ENCODE results near the gene PRSS3.
"Not testable (repeated sequence)": the region's sequence is repeated elsewhere in the genome, so short reads cannot be mapped to it uniquely, and the experiment has no call there.

The PRSS3 gene

DNA sequence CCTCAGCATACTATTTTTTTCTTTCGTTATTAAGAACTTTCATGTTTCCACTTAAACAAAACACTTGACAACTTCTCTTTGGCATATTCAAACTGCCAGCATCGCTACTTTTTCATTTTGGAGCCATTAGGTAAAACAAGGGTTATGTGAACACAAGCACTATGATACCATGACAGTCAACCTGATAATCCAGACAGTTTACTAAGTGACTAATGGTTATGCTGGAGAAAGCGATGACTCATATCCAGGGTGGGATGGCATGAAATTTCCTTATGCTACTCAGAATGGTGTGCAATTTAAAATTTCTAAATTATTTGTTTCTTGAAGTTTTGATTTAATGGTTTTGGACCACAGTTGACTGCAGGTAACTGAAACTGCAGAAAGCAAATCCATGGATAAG, 29.9 kb upstream of the PRSS3 start:
- Histone ChIP-seq H3K9me3 (ENCODE audit: control insufficient read depth, low read length) (no peaks in the 10 kb centered on the region), H3K27ac (ENCODE audit: low read depth, low read length, severe bottlenecking) (no peak overlapping the region), H3K4me1 (ENCODE audit: control insufficient read depth, insufficient read depth, low read length, poor library complexity, severe bottlenecking) (no peaks in the 10 kb centered on the region), H3K36me3 (ENCODE audit: control insufficient read depth, insufficient read depth, low read length) (no peaks in the 10 kb centered on the region), H3K4me3 (ENCODE audit: extremely low read depth, insufficient read depth, low read length, poor library complexity, severe bottlenecking) (no peak overlapping the region)
- 91 to 100% methylated on average over 1 to 3 of the region's 3 CpGs for WGBS, 2 experiments (ENCODE audit: insufficient coverage in 2 of 2)

DNA sequence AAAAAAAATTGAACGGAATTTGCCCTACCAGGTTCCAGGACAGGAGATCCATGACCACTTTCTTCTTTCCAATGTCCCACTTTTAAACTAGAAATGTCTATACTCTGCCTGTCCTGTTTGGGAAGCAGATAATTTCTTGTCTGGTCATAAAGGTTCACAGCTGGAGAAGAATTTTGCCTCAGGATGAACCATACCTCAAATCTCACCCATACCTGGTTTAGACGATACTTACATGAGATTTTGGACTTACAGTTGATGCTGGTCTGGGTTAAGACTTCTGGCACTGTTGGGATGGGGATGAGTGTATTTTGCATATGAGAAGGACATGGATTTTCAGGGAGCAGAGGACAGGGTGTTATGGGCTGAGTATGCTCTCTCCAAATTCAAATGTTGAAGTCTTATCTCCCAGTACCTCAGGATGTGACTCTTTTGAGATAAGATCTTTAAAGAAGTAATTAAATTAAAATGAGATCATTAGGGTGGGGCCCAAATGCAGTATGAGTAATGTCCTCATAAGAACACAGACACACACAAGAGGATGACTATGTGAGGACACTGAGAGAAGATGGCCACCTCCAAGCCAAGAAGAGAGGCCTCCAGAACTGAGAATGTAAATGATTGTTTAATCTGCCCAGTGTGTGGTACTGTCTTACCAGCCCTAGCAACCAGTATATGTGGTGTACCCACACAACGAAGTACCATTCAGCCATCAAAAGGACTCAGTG, 25.0 kb upstream of the PRSS3 start:
- H3K4me1 ChIP-seq (ENCODE audit: control insufficient read depth, insufficient read depth, low read length, poor library complexity, severe bottlenecking); H3K27ac ChIP-seq (ENCODE audit: low read depth, low read length, severe bottlenecking); H3K4me3 ChIP-seq (ENCODE audit: extremely low read depth, insufficient read depth, low read length, poor library complexity, severe bottlenecking); H3K36me3 ChIP-seq (ENCODE audit: control insufficient read depth, insufficient read depth, low read length); H3K9me3 ChIP-seq (ENCODE audit: control insufficient read depth, low read length): not testable (repeated sequence)
- WGBS, 2 experiments (ENCODE audit: insufficient coverage in 2 of 2): 83 to 100% methylated on average over 1 of the region's 3 CpGs

DNA sequence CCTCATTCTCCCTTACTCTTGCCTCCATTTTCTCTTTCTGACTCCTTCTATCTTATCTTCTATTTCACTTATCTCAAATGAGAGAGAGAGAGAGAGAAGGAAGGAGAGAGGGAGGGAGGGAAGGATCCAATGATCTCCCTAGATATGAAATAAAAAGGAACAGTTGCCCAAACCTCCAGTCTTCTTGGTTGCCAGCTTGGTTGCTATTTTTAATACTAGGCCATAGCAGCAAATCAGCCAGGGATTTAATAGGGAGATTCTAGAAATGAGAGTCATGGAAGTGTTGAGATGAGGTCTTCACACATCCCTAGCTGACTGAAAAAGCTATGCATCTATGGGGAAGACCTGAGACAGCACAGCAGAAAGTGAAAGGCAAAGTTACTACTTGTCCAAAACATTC, 22.2 kb upstream of the PRSS3 start:
- H3K27ac ChIP-seq (ENCODE audit: low read depth, low read length, severe bottlenecking); H3K4me3 ChIP-seq (ENCODE audit: extremely low read depth, insufficient read depth, low read length, poor library complexity, severe bottlenecking); H3K9me3 ChIP-seq (ENCODE audit: control insufficient read depth, low read length): not testable (repeated sequence)

DNA sequence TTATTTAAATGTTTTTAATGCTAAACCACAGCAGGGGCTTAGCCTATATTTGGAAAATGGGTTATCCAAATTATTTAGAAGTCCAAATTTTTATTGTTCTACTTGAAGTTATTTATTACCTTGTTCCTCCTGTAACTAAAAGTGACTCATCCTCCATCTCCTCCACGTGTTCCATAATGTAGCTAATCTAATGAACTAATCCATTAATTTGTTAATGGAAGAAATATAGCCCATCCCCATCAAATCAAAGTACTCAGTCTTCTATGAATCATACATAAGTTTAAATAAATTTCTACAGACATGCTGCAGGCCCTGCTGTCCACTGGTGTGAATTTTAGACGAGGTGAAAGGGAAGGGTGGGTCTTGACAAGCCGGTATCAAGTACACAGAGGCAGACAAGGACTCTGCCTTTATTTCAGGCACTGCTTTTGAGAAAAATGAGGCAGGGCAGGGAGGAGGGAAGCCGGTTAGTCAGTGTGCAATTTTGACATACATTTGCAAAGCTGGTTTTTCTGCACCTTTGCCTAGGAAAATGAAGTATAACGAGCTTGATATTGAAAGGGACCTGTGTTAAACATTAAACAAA, 21.2 kb upstream of the PRSS3 start:
- not testable (repeated sequence) for H3K4me1 ChIP-seq (ENCODE audit: control insufficient read depth, insufficient read depth, low read length, poor library complexity, severe bottlenecking); H3K36me3 ChIP-seq (ENCODE audit: control insufficient read depth, insufficient read depth, low read length); H3K9me3 ChIP-seq (ENCODE audit: control insufficient read depth, low read length); H3K4me3 ChIP-seq (ENCODE audit: extremely low read depth, insufficient read depth, low read length, poor library complexity, severe bottlenecking); H3K27ac ChIP-seq (ENCODE audit: low read depth, low read length, severe bottlenecking)
- WGBS, 2 experiments (ENCODE audit: insufficient coverage in 2 of 2): 70 to 90% methylated on average over 3 to 4 of the region's 5 CpGs

More for the DNA sequence above, 22.2 kb upstream of the PRSS3 start:
- H3K4me1 ChIP-seq (ENCODE audit: control insufficient read depth, insufficient read depth, low read length, poor library complexity, severe bottlenecking); H3K36me3 ChIP-seq (ENCODE audit: control insufficient read depth, insufficient read depth, low read length): not testable (repeated sequence)

DNA sequence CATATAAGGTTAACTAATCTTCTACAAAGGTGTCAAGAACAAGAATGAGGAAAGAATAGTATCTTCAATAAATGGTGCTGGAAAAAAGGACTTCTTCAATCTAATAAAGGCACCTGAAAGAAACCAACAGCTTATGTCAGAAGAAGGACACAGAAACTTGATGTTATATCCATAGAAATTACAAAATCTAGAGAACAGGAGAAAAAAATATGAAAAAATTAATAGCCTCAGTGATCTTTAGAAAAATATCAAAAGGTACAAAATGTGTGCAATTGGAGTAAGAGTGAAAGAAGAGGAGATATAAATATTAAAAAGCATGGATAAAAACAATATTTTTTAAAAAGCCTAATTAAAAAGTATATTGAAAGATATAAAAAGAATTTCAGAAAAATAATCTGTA, 18.8 kb upstream of the PRSS3 start:
- Histone ChIP-seq H3K27ac (ENCODE audit: low read depth, low read length, severe bottlenecking) (no peak overlapping the region), H3K36me3 (ENCODE audit: control insufficient read depth, insufficient read depth, low read length) (no peaks in the 10 kb centered on the region), H3K9me3 (ENCODE audit: control insufficient read depth, low read length) (no peaks in the 10 kb centered on the region), H3K4me1 (ENCODE audit: control insufficient read depth, insufficient read depth, low read length, poor library complexity, severe bottlenecking) (no peaks in the 10 kb centered on the region), H3K4me3 (ENCODE audit: extremely low read depth, insufficient read depth, low read length, poor library complexity, severe bottlenecking) (no peak overlapping the region)

DNA sequence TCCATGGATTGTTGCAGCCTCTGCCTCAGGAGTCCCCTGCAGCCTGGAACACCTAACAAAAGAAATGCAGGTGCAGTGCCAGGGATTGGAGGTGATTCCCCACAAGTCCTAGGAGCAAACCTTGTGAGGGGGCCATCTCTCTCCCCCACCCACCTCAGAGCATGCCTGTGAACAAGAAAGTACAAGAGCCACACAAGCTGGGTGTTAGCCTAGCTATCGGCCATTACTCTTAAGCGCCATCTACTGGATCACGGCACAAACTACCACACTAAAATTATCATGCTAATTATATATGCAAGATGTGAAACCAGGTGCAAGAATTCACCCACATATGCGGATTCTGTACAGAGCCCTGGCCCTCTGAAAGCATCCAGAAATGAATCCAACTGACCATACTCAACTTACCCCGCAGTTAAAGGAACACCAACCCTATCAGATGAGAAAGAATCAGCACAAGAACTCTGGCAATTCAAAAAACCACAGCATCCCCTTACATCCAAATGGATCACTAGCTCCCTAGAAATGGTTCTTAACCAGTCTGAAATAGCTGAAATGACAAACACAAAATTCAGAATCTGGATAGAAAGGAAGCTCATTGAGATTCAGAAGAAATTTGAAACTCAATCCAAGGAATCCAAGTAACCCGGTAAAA, 16.5 kb upstream of the PRSS3 start:
- 8 to 17% methylated on average over 1 to 2 of the region's 6 CpGs for WGBS, 2 experiments (ENCODE audit: insufficient coverage in 2 of 2)
- Histone ChIP-seq H3K9me3 (ENCODE audit: control insufficient read depth, low read length) (no peaks in the 10 kb centered on the region), H3K4me1 (ENCODE audit: control insufficient read depth, insufficient read depth, low read length, poor library complexity, severe bottlenecking) (no peaks in the 10 kb centered on the region), H3K36me3 (ENCODE audit: control insufficient read depth, insufficient read depth, low read length) (no peaks in the 10 kb centered on the region), H3K4me3 (ENCODE audit: extremely low read depth, insufficient read depth, low read length, poor library complexity, severe bottlenecking) (no peak overlapping the region), H3K27ac (ENCODE audit: low read depth, low read length, severe bottlenecking) (no peak overlapping the region)

DNA sequence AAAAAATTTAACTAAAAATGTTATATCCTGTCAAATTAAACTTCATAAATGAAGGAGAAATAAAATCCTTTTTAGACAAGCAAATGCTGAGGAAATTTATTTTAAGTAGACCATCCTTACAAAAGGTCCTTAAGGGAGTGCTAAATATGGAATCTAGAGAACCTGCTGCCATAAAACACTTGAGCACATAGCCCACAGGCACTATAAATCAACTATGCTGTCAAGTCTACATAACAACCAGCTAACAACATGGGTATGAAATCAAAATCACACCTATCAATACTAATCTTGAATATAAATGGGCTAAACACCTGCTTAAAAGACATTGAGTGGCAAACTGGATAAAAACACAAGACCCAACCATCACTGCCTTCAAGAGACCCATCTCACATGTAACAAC, 15.1 kb upstream of the PRSS3 start:
- Histone ChIP-seq H3K36me3 (ENCODE audit: control insufficient read depth, insufficient read depth, low read length) (no peaks in the 10 kb centered on the region), H3K27ac (ENCODE audit: low read depth, low read length, severe bottlenecking) (no peak overlapping the region), H3K4me3 (ENCODE audit: extremely low read depth, insufficient read depth, low read length, poor library complexity, severe bottlenecking) (no peak overlapping the region), H3K4me1 (ENCODE audit: control insufficient read depth, insufficient read depth, low read length, poor library complexity, severe bottlenecking) (no peaks in the 10 kb centered on the region), H3K9me3 (ENCODE audit: control insufficient read depth, low read length) (no peaks in the 10 kb centered on the region)

DNA sequence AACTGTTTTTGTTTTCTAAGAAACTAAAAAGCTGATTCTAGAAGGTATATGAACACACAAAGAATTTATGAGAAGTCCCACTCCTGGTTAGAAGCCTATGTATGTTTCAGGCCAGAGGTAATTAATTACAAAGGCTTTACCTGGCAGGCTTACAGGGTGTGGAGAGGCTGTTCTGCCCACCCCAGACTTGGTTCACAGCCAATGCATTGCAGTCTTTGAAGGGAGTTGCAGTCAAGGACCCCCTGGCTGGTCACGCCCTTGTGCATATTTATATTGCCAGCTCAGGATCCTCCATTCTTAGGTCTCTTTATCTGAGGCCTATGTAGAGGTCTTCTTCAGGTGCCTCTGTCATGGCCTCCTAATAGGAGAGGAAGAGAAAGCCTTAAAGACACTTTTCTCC, 13.6 kb upstream of the PRSS3 start:
- H3K4me3 ChIP-seq (ENCODE audit: extremely low read depth, insufficient read depth, low read length, poor library complexity, severe bottlenecking): no peak overlapping the region
- H3K4me1 ChIP-seq (ENCODE audit: control insufficient read depth, insufficient read depth, low read length, poor library complexity, severe bottlenecking): no peaks in the 10 kb centered on the region
- WGBS, 2 experiments (ENCODE audit: insufficient coverage in 2 of 2): no CpG with 5 or more reads among the region's 1 CpG
- H3K36me3 ChIP-seq (ENCODE audit: control insufficient read depth, insufficient read depth, low read length): no peaks in the 10 kb centered on the region
- no peak overlapping the region for H3K27ac ChIP-seq (ENCODE audit: low read depth, low read length, severe bottlenecking)
- H3K9me3 ChIP-seq (ENCODE audit: control insufficient read depth, low read length): no peaks in the 10 kb centered on the region

DNA sequence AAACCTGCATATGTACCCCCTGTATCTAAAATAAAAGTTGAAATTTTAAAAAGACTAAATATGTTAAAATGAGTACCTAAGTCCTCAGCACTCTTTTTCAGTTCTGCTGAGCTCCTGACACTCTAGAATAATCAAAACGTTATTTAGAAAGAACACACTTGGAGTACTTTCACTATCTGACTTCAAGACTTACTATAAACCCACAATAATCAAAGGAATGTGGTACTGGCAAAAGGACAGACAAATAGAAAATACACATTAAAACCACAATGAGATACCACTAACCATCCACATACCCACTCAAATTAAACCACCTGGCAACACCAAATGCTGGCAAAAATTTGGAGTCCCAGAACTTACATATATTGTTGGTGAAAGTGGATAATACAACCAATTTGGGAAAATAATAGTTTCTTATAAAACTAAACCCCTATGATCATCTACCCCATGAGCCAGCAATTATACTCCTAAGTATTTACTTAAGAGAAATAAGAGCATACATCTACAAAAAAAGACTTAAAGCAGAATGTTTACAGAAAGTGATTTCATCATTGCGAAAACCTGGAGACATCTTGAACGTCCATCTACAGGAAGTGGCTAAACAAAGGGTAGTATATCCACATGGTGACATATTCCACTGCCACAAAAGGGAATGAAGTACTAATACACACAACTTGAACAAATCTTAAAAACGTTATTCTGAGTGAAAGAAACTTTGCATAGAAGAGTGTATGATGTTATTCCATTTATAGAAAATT, 12.8 kb upstream of the PRSS3 start:
- H3K27ac ChIP-seq (ENCODE audit: low read depth, low read length, severe bottlenecking): no peak overlapping the region
- no peaks in the 10 kb centered on the region for H3K9me3 ChIP-seq (ENCODE audit: control insufficient read depth, low read length)
- WGBS, 2 experiments (ENCODE audit: insufficient coverage in 2 of 2): 82% methylated on average over 2 of the region's 4 CpGs; no CpG with 5 or more reads in 1 of the 2 experiments
- no peak overlapping the region for H3K4me3 ChIP-seq (ENCODE audit: extremely low read depth, insufficient read depth, low read length, poor library complexity, severe bottlenecking)
- no peaks in the 10 kb centered on the region for H3K4me1 ChIP-seq (ENCODE audit: control insufficient read depth, insufficient read depth, low read length, poor library complexity, severe bottlenecking)
- no peaks in the 10 kb centered on the region for H3K36me3 ChIP-seq (ENCODE audit: control insufficient read depth, insufficient read depth, low read length)

DNA sequence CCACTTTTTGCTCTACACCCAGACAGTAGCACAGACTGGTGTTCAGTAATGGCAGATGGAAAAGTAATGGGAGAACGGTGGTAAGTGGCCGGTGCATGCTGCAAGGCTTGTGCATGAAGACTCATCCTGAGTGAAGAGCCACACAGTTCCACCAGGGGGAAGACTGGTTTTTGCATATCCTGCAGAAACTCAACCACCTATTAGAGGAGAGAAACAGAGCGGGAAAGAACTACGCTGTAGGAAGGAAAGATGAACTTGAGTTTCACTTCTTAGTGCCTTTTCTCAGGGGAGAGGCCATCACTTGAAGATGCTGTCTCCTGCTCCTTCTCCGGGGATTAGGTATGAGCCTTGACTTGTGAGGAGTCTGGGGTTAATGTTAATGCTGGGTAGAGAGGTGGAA, 9.4 kb upstream of the PRSS3 start:
- Histone ChIP-seq H3K36me3 (ENCODE audit: control insufficient read depth, insufficient read depth, low read length) (no peaks in the 10 kb centered on the region), H3K9me3 (ENCODE audit: control insufficient read depth, low read length) (no peaks in the 10 kb centered on the region), H3K27ac (ENCODE audit: low read depth, low read length, severe bottlenecking) (no peak overlapping the region), H3K4me3 (ENCODE audit: extremely low read depth, insufficient read depth, low read length, poor library complexity, severe bottlenecking) (no peak overlapping the region), H3K4me1 (ENCODE audit: control insufficient read depth, insufficient read depth, low read length, poor library complexity, severe bottlenecking) (no peaks in the 10 kb centered on the region)
- 93 to 100% methylated on average over 3 to 4 of the region's 5 CpGs for WGBS, 2 experiments (ENCODE audit: insufficient coverage in 2 of 2)

DNA sequence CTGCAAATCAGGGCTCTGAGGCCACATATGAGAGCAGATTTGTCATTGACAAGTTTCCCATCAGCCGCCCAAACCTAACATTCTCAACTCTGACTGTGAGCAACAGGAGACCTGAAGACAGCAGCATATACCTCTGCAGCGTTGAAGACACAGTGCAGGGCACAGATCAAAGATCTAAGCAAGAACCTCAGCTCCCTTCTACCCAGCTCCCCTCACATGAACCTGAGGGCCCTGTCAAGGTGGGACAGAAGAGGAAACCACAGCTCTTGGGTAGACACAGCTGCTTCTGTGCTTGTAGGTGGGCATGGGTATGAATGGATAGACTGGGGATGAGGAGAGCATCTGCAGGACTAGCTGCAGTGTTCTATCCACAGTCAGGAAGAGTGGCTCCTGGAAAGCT, 8.7 kb upstream of the PRSS3 start:
- Histone ChIP-seq H3K9me3 (ENCODE audit: control insufficient read depth, low read length) (no peaks in the 10 kb centered on the region), H3K27ac (ENCODE audit: low read depth, low read length, severe bottlenecking) (no peak overlapping the region), H3K4me3 (ENCODE audit: extremely low read depth, insufficient read depth, low read length, poor library complexity, severe bottlenecking) (no peak overlapping the region), H3K36me3 (ENCODE audit: control insufficient read depth, insufficient read depth, low read length) (no peaks in the 10 kb centered on the region), H3K4me1 (ENCODE audit: control insufficient read depth, insufficient read depth, low read length, poor library complexity, severe bottlenecking) (no peaks in the 10 kb centered on the region)
- WGBS, 2 experiments (ENCODE audit: insufficient coverage in 2 of 2): 71 to 92% methylated on average over 1 to 2 of the region's 2 CpGs

Data from mesodermal cell (in vitro differentiated cells).